ENCODE data around the gene BORCS5.

- TF ChIP-seq, protein P1, sequence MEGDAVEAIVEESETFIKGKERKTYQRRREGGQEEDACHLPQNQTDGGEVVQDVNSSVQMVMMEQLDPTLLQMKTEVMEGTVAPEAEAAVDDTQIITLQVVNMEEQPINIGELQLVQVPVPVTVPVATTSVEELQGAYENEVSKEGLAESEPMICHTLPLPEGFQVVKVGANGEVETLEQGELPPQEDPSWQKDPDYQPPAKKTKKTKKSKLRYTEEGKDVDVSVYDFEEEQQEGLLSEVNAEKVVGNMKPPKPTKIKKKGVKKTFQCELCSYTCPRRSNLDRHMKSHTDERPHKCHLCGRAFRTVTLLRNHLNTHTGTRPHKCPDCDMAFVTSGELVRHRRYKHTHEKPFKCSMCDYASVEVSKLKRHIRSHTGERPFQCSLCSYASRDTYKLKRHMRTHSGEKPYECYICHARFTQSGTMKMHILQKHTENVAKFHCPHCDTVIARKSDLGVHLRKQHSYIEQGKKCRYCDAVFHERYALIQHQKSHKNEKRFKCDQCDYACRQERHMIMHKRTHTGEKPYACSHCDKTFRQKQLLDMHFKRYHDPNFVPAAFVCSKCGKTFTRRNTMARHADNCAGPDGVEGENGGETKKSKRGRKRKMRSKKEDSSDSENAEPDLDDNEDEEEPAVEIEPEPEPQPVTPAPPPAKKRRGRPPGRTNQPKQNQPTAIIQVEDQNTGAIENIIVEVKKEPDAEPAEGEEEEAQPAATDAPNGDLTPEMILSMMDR (IDR thresholded peaks at IDR 0.05): no peak
- no peak for TF ChIP-seq POLR2A (IDR thresholded peaks at IDR 0.05)
Observed at GRCh38 chr12:12442548-12443071, 85.7 kb downstream of the BORCS5 start.
